ENCODE measurements around the gene PTPRCAP.

The PTPRCAP gene

DNA sequence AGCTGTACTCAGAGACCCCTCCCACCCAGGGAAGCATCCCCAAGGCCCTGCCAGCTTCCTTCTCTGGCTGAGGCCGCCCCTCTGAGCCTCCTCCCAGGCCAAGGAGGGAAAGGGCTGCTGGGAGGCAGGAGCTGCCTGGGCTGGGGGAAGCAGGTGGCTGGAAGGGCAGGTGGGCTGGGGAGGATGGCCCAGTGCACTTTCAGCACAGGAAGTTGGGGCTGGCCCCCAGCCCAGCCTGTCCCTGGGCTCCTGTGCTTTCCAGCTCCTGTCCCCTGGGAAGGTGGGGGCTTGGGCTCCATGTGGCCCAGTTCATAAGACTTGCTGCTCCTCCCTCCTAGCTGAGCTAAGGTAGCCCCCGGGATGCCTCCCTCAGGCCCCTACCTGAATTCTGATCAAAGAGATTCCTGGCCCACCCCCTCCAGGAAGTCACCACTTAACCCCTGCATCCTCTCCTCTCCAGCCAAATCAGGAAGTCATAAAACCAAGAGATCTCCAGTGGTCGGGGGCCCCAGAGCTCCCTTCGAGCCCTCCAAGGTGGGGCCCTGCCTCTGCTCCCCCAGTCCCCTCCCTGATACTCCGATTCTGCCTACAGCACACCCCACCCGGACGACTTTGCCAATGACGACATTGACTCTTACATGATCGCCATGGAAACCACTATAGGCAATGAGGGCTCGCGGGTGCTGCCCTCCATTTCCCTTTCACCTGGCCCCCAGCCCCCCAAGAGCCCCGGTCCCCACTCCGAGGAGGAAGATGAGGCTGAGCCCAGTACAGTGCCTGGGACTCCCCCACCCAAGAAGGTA lies 40.7 kb downstream of the PTPRCAP start:
- no peaks in the 10 kb centered on the region for H3K27me3 Mint-ChIP-seq
- H3K4me3 Mint-ChIP-seq: peak overlapping the region; percentile 39
- peaks cover 57% of the 10 kb centered on the region for H3K4me1 Mint-ChIP-seq (ENCODE audit: low read depth)
- peaks cover 32% of the 10 kb centered on the region for H3K36me3 Mint-ChIP-seq (ENCODE audit: low read depth)
- H3K27ac Mint-ChIP-seq: peak overlapping the region; percentile 80
- no peaks in the 10 kb centered on the region for H3K9me3 Mint-ChIP-seq

DNA sequence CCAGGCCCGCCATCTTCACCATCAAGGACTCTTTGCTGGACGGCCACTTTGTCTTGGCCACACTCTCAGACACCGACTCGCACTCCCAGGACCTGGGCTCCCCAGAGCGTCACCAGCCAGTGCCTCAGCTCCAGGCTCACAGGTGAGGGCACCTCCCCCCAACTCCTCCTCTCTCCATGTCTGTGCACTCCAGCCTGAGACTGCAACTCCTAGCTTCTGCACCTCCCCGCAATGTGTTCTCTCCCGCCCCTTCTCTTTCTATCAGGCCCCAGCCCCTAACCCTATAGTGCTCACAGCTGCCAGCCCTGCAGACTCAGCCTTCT lies 41.3 kb downstream of the PTPRCAP start:
- peaks cover 59% of the 10 kb centered on the region for H3K4me1 Mint-ChIP-seq (ENCODE audit: low read depth)
- H3K9me3 Mint-ChIP-seq: no peaks in the 10 kb centered on the region
- peaks cover 32% of the 10 kb centered on the region for H3K36me3 Mint-ChIP-seq (ENCODE audit: low read depth)
- H3K27me3 Mint-ChIP-seq: no peaks in the 10 kb centered on the region
- H3K4me3 Mint-ChIP-seq: no peak overlapping the region
- peak overlapping the region; percentile 36 for H3K27ac Mint-ChIP-seq

GRCh38 chr11:67395555-67396258 lies 41.8 kb downstream of the PTPRCAP start:
- H3K36me3 Mint-ChIP-seq (ENCODE audit: low read depth): peaks cover 32% of the 10 kb centered on the region
- H3K4me3 Mint-ChIP-seq: no peak overlapping the region
- no peaks in the 10 kb centered on the region for H3K27me3 Mint-ChIP-seq
- H3K27ac Mint-ChIP-seq: peak overlapping the region; percentile 36
- peaks cover 63% of the 10 kb centered on the region for H3K4me1 Mint-ChIP-seq (ENCODE audit: low read depth)
- no peaks in the 10 kb centered on the region for H3K9me3 Mint-ChIP-seq

DNA sequence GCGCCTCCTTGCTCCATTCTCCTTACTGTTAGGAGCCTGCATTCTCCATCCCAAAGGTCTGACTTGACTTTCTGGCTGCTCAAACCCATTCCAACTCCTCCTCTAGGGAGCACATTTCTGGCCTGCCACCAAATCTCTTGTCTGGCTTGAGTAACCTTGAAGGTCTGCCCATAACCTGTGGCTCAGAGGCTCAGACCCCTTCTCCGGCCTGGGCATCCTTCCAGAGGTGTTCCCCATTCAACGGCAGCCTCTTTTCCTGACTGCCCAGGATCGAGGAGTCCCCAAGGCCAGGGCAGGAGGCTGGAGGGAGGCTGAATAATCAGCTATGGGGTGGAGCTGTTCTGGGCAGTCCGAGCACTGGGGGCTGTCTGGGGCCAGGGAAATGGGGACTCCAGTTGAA lies 43.5 kb downstream of the PTPRCAP start:
- peaks cover 58% of the 10 kb centered on the region for H3K4me1 Mint-ChIP-seq (ENCODE audit: low read depth)
- H3K4me3 Mint-ChIP-seq: peak overlapping the region; percentile 37
- no peaks in the 10 kb centered on the region for H3K27me3 Mint-ChIP-seq
- peaks cover 20% of the 10 kb centered on the region for H3K36me3 Mint-ChIP-seq (ENCODE audit: low read depth)
- no peaks in the 10 kb centered on the region for H3K9me3 Mint-ChIP-seq
- no peak overlapping the region for H3K27ac Mint-ChIP-seq

- H3K27me3 Mint-ChIP-seq: no peaks in the 10 kb centered on the region
- H3K27ac Mint-ChIP-seq: no peak overlapping the region
- peak overlapping the region; percentile 93 for H3K4me3 Mint-ChIP-seq
- H3K4me1 Mint-ChIP-seq (ENCODE audit: low read depth): peaks cover 56% of the 10 kb centered on the region
- no peaks in the 10 kb centered on the region for H3K9me3 Mint-ChIP-seq
- H3K36me3 Mint-ChIP-seq (ENCODE audit: low read depth): peaks cover 18% of the 10 kb centered on the region
These were observed 44.0 kb downstream of the PTPRCAP start for GRCh38 chr11:67393437-67393836.

DNA sequence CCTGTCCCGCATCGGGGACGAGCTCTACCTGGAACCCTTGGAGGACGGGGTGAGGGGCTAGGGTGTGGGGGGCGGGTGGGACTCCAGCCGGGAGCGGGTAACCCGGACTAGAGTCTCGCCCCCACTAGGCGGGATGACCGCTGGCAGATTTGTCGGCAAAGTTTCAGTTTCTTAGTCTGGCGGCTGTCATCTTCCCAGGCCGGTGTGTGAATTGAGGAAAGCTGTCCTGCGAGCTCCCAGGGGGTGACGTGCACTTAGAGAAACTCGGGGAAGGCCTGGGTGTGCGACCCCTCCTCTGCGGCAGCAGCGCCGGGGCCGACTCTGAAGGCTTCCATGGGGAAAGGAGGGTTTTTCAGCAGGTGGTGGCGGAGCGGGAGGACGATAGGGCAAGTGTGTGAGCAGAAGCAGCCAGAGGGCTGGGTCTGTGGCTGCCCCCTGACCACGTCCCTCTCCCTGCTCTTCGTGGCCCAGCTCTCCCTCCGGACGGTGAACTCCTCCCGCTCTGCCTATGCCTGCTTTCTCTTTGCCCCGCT lies 45.2 kb downstream of the PTPRCAP start:
- peaks cover 46% of the 10 kb centered on the region for H3K4me1 Mint-ChIP-seq (ENCODE audit: low read depth)
- peaks cover 9% of the 10 kb centered on the region for H3K36me3 Mint-ChIP-seq (ENCODE audit: low read depth)
- H3K4me3 Mint-ChIP-seq: peak overlapping the region; percentile 93
- no peaks in the 10 kb centered on the region for H3K27me3 Mint-ChIP-seq
- H3K27ac Mint-ChIP-seq: peak overlapping the region; percentile 72
- H3K9me3 Mint-ChIP-seq: no peaks in the 10 kb centered on the region

GRCh38 chr11:67391304-67392182 lies 45.9 kb downstream of the PTPRCAP start, which contains the start of gene RAD9A:
TSS of gene RAD9A (plus strand) at chr11:67391986. CDS start at chr11:67392045, 59 bp downstream.
- peaks cover 40% of the 10 kb centered on the region for H3K4me1 Mint-ChIP-seq (ENCODE audit: low read depth)
- H3K27me3 Mint-ChIP-seq: no peaks in the 10 kb centered on the region
- peak within 1 kb of the TSS; percentile 93 for H3K4me3 Mint-ChIP-seq
- no peaks in the 10 kb centered on the region for H3K9me3 Mint-ChIP-seq
- peak within 1 kb of the TSS; percentile 90 for H3K27ac Mint-ChIP-seq
- H3K36me3 Mint-ChIP-seq (ENCODE audit: low read depth): peaks cover 5% of the 10 kb centered on the region

GRCh38 chr11:67390947-67391303 lies 46.6 kb downstream of the PTPRCAP start:
- H3K27me3 Mint-ChIP-seq: no peaks in the 10 kb centered on the region
- peaks cover 37% of the 10 kb centered on the region for H3K4me1 Mint-ChIP-seq (ENCODE audit: low read depth)
- H3K36me3 Mint-ChIP-seq (ENCODE audit: low read depth): peaks cover 5% of the 10 kb centered on the region
- peak overlapping the region; percentile 93 for H3K4me3 Mint-ChIP-seq
- H3K27ac Mint-ChIP-seq: peak overlapping the region; percentile 90
- H3K9me3 Mint-ChIP-seq: no peaks in the 10 kb centered on the region

DNA sequence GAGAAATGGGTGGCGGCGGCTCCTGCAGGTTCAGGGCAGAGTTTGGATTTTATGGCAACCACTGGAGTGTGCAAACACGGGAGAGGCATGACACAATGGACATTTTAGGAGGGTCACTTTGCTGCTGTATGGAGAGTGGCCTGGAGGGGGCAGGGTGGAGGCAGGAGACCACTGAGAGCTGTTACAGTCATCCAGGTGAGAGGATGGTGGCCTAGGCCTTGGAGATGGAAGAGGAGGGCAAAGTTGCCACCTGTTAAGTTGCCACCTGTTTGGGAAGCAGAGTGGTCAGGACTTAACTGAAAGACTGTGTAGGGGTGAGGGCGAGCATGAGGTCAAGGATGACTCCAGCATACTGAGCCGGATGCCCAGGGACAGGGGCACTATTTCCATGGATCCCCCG lies 48.0 kb downstream of the PTPRCAP start:
- Mint-ChIP-seq H3K9me3 (no peaks in the 10 kb centered on the region), H3K27me3 (no peaks in the 10 kb centered on the region), H3K27ac (peak overlapping the region; percentile 67), H3K4me1 (ENCODE audit: low read depth) (peaks cover 42% of the 10 kb centered on the region), H3K36me3 (ENCODE audit: low read depth) (peaks cover 5% of the 10 kb centered on the region), H3K4me3 (peak overlapping the region; percentile 64)

DNA sequence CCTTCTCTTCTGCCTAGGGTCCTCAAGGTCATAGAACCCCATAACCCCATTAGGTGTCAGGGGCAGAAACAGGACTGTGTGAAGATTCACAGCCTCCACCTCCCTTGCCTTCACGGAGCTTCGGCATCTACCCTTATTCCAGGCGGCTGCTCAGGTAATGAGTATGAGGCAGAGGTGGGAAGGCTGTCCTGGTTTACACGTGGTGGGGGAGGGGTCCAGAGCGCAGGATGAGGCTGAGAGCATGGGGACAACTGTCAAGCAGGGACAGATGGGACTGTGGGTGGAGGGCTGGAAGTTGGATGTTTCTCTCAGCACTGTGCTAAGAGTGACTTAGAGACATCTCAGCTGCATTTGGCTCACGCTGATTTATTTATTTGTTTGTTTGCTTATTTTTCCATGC lies 50.0 kb downstream of the PTPRCAP start:
- Mint-ChIP-seq H3K4me1 (ENCODE audit: low read depth) (peaks cover 28% of the 10 kb centered on the region), H3K9me3 (no peaks in the 10 kb centered on the region), H3K27ac (no peak overlapping the region), H3K36me3 (ENCODE audit: low read depth) (no peaks in the 10 kb centered on the region), H3K4me3 (no peak overlapping the region), H3K27me3 (no peaks in the 10 kb centered on the region)

- H3K4me3 Mint-ChIP-seq: no peak overlapping the region
- no peak overlapping the region for H3K27ac Mint-ChIP-seq
- no peaks in the 10 kb centered on the region for H3K9me3 Mint-ChIP-seq
- no peaks in the 10 kb centered on the region for H3K27me3 Mint-ChIP-seq
- no peaks in the 10 kb centered on the region for H3K36me3 Mint-ChIP-seq (ENCODE audit: low read depth)
- H3K4me1 Mint-ChIP-seq (ENCODE audit: low read depth): peaks cover 29% of the 10 kb centered on the region
These were observed 50.4 kb downstream of the PTPRCAP start for GRCh38 chr11:67387069-67387468.

Data from stimulated activated naive CD8-positive, alpha-beta T cell treated with anti-CD3 and anti-CD28 coated beads, Interleukin-15, Interleukin-2, amounts not matched to agents 100 ng/mL and 50 ng/mL, for 24 hours (primary cell).